NCI-H226 (cell line): ENCODE results near the gene NDUFAF4.
"Not testable (repeated sequence)": the region's sequence is repeated elsewhere in the genome, so short reads cannot be mapped to it uniquely, and the experiment has no call there.

Source experiments
- DNase-seq: peaks from one replicate; pipeline ENCODE4 v3.0.0-alpha.2; 2015

Gene NDUFAF4

DNA sequence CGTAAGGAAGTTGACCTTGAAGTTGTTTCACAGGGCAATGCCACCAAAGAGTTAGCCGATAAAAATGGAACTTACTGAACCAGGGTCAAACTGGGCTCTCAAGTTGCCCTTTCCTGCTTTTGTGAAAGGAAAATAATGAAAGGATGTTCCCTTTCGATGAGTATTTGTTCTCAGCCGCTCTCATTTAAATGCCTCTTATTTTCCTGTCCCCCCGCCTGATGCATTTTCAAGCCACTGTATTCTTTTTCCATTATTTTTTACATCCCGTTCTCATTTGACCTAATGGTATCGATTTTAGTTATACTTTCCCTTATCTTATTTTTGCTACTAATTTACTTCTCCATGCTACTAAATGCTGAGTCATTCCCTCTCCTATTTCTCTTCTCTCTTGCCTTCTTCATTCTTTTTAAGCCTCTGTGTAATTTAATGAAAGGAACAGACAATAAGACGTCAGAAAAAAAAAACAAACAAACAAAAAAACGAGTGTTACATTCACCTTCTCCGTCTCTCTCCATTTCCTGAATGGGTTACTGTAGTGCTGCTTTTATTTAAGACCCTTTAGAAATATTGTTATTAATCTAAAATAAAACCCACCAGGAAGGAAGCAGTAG lies 655 bp upstream of the NDUFAF4 start:
- no peak for DNase-seq

DNA sequence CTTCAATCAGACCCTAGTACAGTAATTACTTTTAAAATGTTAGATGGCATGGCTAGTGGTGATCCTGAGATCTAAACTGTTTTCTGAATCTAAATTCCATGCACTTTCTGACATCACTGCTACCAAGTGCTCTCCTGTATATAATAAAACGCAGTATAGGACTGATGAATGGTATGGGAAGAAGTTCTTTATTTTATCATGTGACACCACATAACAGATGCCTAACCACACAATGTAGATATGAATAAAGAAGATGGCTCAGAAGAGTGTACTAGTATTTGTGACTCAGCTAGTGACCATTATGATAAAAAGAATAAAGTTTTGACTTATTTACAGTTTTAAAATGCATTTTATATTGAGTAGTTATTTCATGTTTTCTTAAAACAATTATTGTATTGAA lies 8.5 kb downstream of the NDUFAF4 start:
- no peak for DNase-seq

GRCh38 chr6:96888745-96889144 lies 8.9 kb downstream of the NDUFAF4 start:
- no peak for DNase-seq

DNA sequence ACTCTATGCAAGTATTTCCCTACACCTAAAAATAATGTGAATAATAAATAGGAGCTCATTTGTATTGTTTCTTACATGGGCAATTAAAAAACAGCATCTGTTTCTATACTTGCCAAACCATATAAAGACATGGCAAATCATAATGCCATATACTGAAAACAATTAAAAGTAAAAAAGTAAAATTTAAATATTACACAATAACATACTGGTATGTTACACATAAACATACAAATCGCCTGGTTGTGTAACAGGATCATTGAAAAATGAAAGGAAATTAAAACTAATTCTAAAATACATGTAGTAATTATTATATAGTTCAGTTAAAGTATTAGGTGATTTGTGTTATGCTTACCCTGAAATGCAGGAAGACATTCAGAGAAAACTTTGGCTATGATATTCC lies 11.2 kb downstream of the NDUFAF4 start:
- DNase-seq: no peak

DNA sequence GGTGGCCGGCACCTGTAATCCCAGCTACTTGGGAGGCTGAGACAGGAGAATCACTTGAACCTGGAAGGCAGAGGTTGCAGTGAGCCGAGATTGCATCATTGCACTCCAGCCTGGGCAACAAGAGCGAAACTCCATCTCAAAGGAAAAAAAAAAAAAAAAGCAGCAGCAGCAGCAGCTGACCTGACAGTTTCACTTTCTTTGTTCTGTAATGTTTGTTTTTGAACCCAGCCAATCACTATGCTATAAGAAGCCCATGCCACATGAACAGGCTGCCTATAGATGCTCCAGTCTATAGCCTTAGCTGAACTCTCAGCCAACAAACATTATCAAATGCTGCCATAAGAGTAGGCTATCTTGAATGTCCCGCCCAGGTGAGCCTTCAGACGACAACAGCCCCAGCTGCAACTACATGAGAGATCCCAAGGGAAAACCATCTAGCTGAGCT lies 12.5 kb downstream of the NDUFAF4 start:
- DNase-seq: not testable (repeated sequence)

DNA sequence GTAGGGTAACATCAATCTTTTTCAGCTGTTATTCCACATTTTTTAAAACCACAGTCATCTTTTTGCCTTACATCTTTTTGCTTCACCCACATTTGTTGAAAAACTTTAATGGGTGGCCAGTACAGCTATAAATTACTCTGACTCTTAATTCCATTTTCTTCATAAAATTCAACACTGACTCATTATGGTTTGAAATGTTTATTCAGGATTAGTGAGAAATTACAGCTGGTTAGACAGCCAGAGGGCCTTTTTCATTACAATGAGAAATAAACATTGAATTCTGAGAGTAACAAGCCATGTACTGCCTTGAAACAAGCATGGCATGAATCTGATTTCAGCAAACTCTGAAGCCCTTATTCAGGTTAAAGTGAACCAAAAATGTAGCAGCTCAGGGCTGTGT lies 19.5 kb downstream of the NDUFAF4 start:
- no peak for DNase-seq

- no peak for DNase-seq
These were observed 20.7 kb downstream of the NDUFAF4 start for GRCh38 chr6:96876886-96877545.

DNA sequence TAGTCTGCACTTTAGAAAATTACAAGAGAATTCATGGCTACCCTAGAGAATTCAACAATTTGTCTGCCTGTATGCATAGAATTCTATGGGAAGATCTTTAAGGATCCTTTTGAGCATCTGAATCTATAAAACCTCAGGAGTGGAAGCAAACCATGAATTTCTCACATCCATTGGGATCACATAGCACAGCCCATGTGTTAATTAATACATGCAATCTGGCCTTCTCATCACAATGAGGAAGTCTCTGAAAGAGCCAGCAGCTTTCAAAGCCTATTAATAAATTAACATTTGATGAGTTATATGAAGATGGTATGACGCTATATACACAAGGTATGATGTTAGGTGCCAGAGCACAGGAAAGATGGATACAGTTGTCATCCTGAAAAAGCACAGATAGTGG lies 24.7 kb downstream of the NDUFAF4 start:
- DNase-seq: no peak

DNA sequence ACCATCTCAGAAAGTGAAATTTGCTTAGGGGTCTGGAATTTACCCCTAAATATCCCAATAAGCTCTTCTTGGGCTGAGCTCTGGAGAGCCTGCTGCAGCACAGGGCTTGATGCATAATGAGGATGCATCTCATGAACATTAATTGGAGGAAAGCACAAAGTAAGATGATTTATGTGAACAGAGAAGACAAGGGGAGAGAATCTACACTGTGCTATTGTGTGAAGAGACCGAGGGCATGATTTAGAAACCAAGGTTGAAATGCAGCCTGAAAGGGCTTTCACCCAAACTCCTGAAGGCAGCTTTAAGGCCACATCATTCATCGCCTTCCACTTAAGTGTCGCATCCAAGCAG lies 32.7 kb downstream of the NDUFAF4 start:
- DNase-seq: no peak

- no peak for DNase-seq
These were observed 33.3 kb downstream of the NDUFAF4 start for GRCh38 chr6:96864216-96865054.

DNA sequence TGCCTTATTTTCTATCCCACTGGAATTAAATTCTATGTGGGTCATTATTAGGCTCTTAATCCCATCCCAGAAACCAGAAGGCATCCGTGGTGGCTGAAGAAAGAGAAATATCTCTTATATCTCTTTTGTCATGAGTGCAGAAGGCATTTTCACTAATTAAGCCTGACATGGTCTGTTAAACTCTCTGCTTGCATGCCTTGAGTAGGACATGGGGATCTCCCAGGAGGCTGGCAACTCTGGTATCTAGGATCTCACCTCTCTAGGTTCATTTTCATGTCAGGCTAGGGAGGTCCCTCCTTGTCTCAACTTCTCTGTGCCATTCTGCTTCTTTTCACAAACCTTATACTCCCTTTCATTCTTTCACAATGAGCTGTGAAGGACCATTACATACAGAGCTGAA lies 35.1 kb downstream of the NDUFAF4 start:
- no peak for DNase-seq

DNA sequence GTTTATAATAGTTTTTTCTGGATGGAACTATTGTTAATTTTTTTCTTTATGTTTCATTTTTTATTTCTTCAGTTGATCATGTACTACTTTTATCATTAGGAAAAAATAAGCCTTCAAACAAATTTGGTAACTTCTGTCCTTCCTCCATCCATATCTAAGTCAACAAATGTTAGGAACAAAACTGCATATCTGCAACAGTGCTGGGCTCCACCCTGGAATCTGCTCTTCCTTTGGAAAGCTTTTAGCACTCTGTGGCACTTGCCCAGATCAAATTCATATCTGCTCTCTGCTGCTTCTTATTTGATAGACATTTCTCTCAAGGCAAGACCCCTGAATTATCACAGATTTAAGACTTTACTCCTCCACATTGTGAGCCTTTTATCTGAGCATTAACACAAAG lies 36.1 kb downstream of the NDUFAF4 start:
- no peak for DNase-seq

DNA sequence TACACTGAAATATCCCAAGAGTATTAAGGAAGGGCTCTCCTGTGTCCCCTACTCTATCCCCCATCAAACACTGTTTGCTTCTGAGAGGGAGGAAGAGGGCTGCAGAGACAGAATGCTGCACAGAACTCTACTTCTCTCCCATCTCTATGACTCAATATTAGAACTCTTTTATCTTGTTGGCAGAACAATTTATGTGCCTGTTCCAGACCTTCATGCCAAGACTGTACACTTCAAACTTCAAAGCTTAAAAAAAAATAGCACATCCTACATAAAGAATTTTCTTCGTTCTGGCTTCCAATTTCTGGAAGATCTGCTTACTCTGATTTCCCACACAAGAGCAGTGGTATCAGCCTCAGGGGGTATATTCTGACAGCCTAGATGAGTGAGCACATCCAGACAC lies 40.8 kb downstream of the NDUFAF4 start:
- DNase-seq: no peak

DNA sequence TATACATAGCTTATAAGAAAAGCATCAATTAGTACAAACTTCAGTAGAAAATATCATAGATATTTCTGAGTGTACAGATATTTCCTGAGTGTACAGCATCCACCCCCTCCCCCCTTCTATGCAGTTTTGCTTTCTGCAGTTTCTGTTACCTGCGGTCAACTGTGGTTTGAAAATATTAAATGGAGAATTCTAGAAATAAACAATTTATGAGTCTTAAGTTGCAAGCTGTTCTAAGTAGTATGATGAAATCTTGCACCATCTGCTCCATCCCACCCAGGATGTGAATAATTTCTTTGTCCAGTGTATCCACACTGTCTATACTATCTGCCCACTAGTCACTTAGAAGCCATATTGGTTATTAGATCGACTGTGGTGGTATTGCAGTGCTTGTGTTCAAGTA lies 44.6 kb downstream of the NDUFAF4 start:
- no peak for DNase-seq

DNA sequence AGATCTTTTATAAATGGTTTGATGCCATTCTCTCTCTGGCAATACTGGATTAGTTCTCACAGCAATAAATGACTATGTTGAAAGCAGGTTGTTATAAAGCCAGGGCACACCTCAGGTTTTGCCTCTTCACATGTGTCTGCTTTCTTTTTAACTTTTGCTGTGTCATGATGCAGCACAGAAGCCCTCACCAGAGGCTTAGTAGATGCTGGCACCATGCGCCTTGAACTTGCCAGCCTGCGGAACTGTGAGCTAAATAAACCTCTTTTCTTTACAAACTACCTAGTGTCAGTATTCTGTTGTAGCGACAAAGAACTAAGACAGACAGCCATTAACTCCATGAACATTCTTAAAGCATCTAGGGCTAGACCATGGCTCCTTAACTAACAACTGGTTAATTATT lies 45.1 kb downstream of the NDUFAF4 start:
- DNase-seq: no peak

- no peak for DNase-seq
These were observed 45.8 kb downstream of the NDUFAF4 start for GRCh38 chr6:96851858-96852257.

DNA sequence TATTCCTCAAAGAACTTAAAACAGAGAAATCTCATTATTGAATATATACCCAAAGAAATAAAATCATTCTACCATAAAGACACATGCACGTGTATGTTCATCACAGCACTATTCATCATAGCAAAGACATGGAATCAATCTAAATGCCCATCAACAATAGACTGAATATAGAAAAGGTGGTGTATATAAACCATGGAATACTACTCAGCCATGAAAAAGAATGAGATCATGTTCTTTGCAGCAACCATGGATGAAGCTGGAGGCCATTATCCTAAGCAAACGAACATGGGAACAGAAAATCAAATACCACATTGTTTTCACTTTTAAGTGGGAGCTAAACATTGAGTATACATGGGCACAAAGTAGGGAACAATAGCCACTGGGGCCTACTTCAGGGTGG lies 48.1 kb downstream of the NDUFAF4 start:
- no peak for DNase-seq

- DNase-seq: no peak
These were observed 53.2 kb downstream of the NDUFAF4 start for GRCh38 chr6:96844530-96844929.

- no peak for DNase-seq
These were observed 56.3 kb downstream of the NDUFAF4 start for GRCh38 chr6:96841345-96841744.
